ENCODE measurements around the gene CRACR2B. TPM values are rescaled to one million over a fixed set of nuclear protein-coding genes. Genes with fewer than 3 reads are reported as not detected.

CRACR2B gene
- total RNA-seq, 2 experiments from 2014 or later, result 0.33 TPM; not detected in 1

DNA sequence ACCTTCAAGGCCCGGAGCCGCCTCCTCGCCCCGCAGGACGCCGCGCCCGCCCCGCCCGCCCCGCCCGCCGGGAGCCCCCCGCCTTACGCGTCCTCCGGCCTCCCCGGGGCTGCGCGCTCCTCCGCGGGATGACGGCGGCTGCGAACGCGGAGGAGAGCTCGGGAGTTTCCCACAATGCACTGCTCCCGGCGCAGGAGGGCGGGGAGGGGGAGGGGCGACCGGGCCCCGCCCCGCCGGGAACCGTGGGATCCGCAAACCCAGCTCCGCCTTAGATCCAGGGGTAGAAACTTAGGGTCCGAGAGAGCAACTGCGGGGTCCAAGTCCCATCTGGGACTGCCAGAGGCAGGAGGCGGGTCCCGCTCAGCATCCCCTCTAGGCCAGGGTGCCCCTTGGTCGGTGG is 37.8 kb upstream of the CRACR2B start, which contains the start of gene CEND1:
CEND1 (minus strand) TSS at position 148 of the 400 bp plus-strand sequence. CDS start 1,514 bp downstream, outside the sequence.
- CTCF ChIA-PET, result no interaction called here
- Histone ChIP-seq H3K27ac (ENCODE audit: low read depth in 1 of 2, low read length in 2 of 2) (no peak within 1 kb of the TSS), H3K36me3 (ENCODE audit: insufficient read depth, low read length) (peaks cover 29% of the 10 kb centered on the region), H3K27me3 (ENCODE audit: control insufficient read depth in 1 of 2, insufficient read depth in 2 of 2, low read length in 2 of 2) (peaks cover 0 to 5% of the 10 kb centered on the region in 2 experiments), H3K4me1 (ENCODE audit: insufficient read depth, low read length) (peaks cover 27% of the 10 kb centered on the region), H3K4me3 (ENCODE audit: low read length) (no peak within 1 kb of the TSS), H3K9me3 (ENCODE audit: control insufficient read depth in 1 of 2, insufficient read depth in 1 of 2, low read length in 2 of 2) (peaks cover 0 to 5% of the 10 kb centered on the region in 2 experiments)
- Mint-ChIP-seq H3K27me3 (no peaks in the 10 kb centered on the region), H3K27ac (no peak within 1 kb of the TSS), H3K36me3 (ENCODE audit: low read depth) (peaks cover 4% of the 10 kb centered on the region), H3K9me3 (no peaks in the 10 kb centered on the region), H3K4me1 (ENCODE audit: low read depth) (no peaks in the 10 kb centered on the region), H3K4me3 (no peak within 1 kb of the TSS)
- intact Hi-C loops (cut with DNase I, micrococcal nuclease), result no loop called here
- TF ChIP-seq CTCF (IDR thresholded peaks at IDR 0.05), result no peak
- POLR2A ChIA-PET, result interaction anchor here (1.4 kb wide), 1 partner anchor 15 kb away, joined by 3 read pairs; the partner anchor contains the start of gene PIDD1
- peak; percentile 62 for ATAC-seq (ENCODE audit: poor library complexity)
- DNase-seq, result peak in 5 of 14 experiments; percentile 35 to 72 (median 47)

GRCh38 chr11:790721-791564 is 36.8 kb upstream of the CRACR2B start:
- ChIA-PET CTCF (no interaction called here), POLR2A (interaction anchor here (0.7 kb wide), 1 partner anchor 19 kb away, joined by 3 read pairs; the partner anchor contains the start of gene RPLP2)
- peaks cover 29% of the 10 kb centered on the region for H3K36me3 ChIP-seq (ENCODE audit: insufficient read depth, low read length)
- peaks cover 0 to 5% of the 10 kb centered on the region in 2 experiments for H3K27me3 ChIP-seq (ENCODE audit: control insufficient read depth in 1 of 2, insufficient read depth in 2 of 2, low read length in 2 of 2)
- H3K9me3 ChIP-seq (ENCODE audit: control insufficient read depth in 1 of 2, insufficient read depth in 1 of 2, low read length in 2 of 2), result peaks cover 0 to 5% of the 10 kb centered on the region in 2 experiments
- no peaks in the 10 kb centered on the region for H3K9me3 Mint-ChIP-seq
- H3K4me3 ChIP-seq (ENCODE audit: low read length), result no peak overlapping the region
- DNase-seq, result no peak
- H3K27me3 Mint-ChIP-seq, result no peaks in the 10 kb centered on the region
- H3K4me1 Mint-ChIP-seq (ENCODE audit: low read depth), result peaks cover 2% of the 10 kb centered on the region
- peaks cover 37% of the 10 kb centered on the region for H3K4me1 ChIP-seq (ENCODE audit: insufficient read depth, low read length)
- ATAC-seq (ENCODE audit: poor library complexity), result no peak
- peaks cover 6% of the 10 kb centered on the region for H3K36me3 Mint-ChIP-seq (ENCODE audit: low read depth)
- intact Hi-C loops (cut with DNase I, micrococcal nuclease), result no loop called here
- H3K4me3 Mint-ChIP-seq, result no peak overlapping the region
- no peak for TF ChIP-seq CTCF (IDR thresholded peaks at IDR 0.05)
- H3K27ac Mint-ChIP-seq, result no peak overlapping the region
- H3K27ac ChIP-seq (ENCODE audit: low read depth in 1 of 2, low read length in 2 of 2), result no peak overlapping the region

GRCh38 chr11:791658-792534 is 35.8 kb upstream of the CRACR2B start:
- Mint-ChIP-seq H3K36me3 (ENCODE audit: low read depth) (peaks cover 10% of the 10 kb centered on the region), H3K4me3 (peak overlapping the region; percentile 56), H3K4me1 (ENCODE audit: low read depth) (peaks cover 11% of the 10 kb centered on the region), H3K27ac (no peak overlapping the region), H3K9me3 (no peaks in the 10 kb centered on the region), H3K27me3 (no peaks in the 10 kb centered on the region)
- DNase-seq, result no peak
- ChIA-PET CTCF (no interaction called here), POLR2A (interaction anchor here (0.7 kb wide), 1 partner anchor 18 kb away, joined by 3 read pairs; the partner anchor contains the start of gene RPLP2)
- H3K27ac ChIP-seq (ENCODE audit: low read depth in 1 of 2, low read length in 2 of 2), result no peak overlapping the region
- peaks cover 46% of the 10 kb centered on the region for H3K4me1 ChIP-seq (ENCODE audit: insufficient read depth, low read length)
- H3K36me3 ChIP-seq (ENCODE audit: insufficient read depth, low read length), result peaks cover 29% of the 10 kb centered on the region
- intact Hi-C loops (cut with DNase I, micrococcal nuclease), result no loop called here
- no peak for ATAC-seq (ENCODE audit: poor library complexity)
- no peak for TF ChIP-seq CTCF (IDR thresholded peaks at IDR 0.05)
- H3K4me3 ChIP-seq (ENCODE audit: low read length), result no peak overlapping the region
- peaks cover 0 to 5% of the 10 kb centered on the region in 2 experiments for H3K9me3 ChIP-seq (ENCODE audit: control insufficient read depth in 1 of 2, insufficient read depth in 1 of 2, low read length in 2 of 2)
- peaks cover 0 to 5% of the 10 kb centered on the region in 2 experiments for H3K27me3 ChIP-seq (ENCODE audit: control insufficient read depth in 1 of 2, insufficient read depth in 2 of 2, low read length in 2 of 2)
